Upper lobe of right lung (tissue), 1 donor: ENCODE results near the gene STRIP1. TPM values are rescaled to one million over a fixed set of nuclear protein-coding genes. Genes with fewer than 3 reads are reported as not detected.
"Not testable (repeated sequence)": the region's sequence is repeated elsewhere in the genome, so short reads cannot be mapped to it uniquely, and the experiment has no call there.

ENCODE experiments used
- ATAC-seq: fragments of 200-7000 bp; cut with Tn5 transposase; one replicate; pipeline ENCODE4 v1.9.1; 2020; ENCODE audit warnings: mild to moderate bottlenecking, moderate library complexity
- DNase-seq: peaks from one replicate; pipeline ENCODE4 v3.0.0-alpha.2; 2020
- H3K27ac ChIP-seq: fragments of 200-600 bp; one replicate; pipeline ENCODE4 v1.8.0; 2022
- H3K27me3 ChIP-seq: fragments of 200-600 bp; one replicate; pipeline ENCODE4 v1.8.0; 2022; ENCODE audit warnings: mild to moderate bottlenecking
- H3K36me3 ChIP-seq: fragments of 200-600 bp; one replicate; pipeline ENCODE4 v1.8.0; 2022
- H3K4me1 ChIP-seq: fragments of 200-600 bp; one replicate; pipeline ENCODE4 v1.8.0; 2022
- H3K4me3 ChIP-seq: fragments of 200-600 bp; one replicate; pipeline ENCODE4 v1.8.0; 2022; ENCODE audit warnings: mild to moderate bottlenecking
- H3K9me3 ChIP-seq: fragments of 200-600 bp; one replicate; pipeline ENCODE4 v1.8.0; 2022
- intact Hi-C: fragments of 100-400 bp; cut with DNase I; formaldehyde crosslinking; loops from one replicate; pipeline ENCODE4 v1.11.0; 2022
- total RNA-seq: library from RNA; stranded (reverse); fragmentation: NEBNext Ultra II Directional; extraction: Animal tissue kit (Norgen Biotek cat#: 25700); gene quantifications from one replicate; pipeline ENCODE4 v1.2.1, GENCODE V29; 2021
- TF ChIP-seq, protein P1 (sequence below): fragments of 200-600 bp; IDR thresholded peaks from one replicate; pipeline ENCODE4 v1.8.0; 2022; ENCODE audit warnings: antibody characterized with exemption
- donor health status: DM: no; HTN: yes; CAD: no; lungs with severe emphysema.

Gene STRIP1
- total RNA-seq, 1 donor from 2014 or later, result 35.6 TPM

DNA sequence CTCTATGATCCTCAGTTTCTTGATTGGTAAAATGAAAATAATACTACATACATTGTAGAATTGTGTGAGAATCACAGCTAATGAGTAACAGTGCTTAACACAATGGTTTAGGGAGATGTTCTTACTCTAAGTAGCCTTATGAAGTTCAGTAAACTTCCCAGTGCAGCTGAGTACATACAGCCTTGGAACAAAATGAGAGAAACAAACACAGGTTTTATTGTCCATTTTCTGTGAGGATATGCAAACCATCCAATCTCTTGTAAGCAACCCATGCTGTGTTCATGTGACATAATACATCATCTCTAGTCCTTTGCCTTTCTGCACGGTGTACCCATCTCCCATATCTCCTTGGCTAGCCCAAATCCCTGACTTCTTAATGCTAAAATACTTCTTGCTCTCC, 14.7 kb upstream of the STRIP1 start:
- Histone ChIP-seq H3K9me3 (no peaks in the 10 kb centered on the region), H3K27ac (no peak overlapping the region), H3K27me3 (no peaks in the 10 kb centered on the region), H3K4me3 (no peak overlapping the region), H3K36me3 (peaks cover 100% of the 10 kb centered on the region), H3K4me1 (no peaks in the 10 kb centered on the region)
- TF ChIP-seq, protein P1, sequence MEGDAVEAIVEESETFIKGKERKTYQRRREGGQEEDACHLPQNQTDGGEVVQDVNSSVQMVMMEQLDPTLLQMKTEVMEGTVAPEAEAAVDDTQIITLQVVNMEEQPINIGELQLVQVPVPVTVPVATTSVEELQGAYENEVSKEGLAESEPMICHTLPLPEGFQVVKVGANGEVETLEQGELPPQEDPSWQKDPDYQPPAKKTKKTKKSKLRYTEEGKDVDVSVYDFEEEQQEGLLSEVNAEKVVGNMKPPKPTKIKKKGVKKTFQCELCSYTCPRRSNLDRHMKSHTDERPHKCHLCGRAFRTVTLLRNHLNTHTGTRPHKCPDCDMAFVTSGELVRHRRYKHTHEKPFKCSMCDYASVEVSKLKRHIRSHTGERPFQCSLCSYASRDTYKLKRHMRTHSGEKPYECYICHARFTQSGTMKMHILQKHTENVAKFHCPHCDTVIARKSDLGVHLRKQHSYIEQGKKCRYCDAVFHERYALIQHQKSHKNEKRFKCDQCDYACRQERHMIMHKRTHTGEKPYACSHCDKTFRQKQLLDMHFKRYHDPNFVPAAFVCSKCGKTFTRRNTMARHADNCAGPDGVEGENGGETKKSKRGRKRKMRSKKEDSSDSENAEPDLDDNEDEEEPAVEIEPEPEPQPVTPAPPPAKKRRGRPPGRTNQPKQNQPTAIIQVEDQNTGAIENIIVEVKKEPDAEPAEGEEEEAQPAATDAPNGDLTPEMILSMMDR, result no peak
- intact Hi-C loops, result no loop called here
- DNase-seq, result no peak
- ATAC-seq, result no peak

- DNase-seq, result no peak
- Histone ChIP-seq H3K36me3 (peaks cover 86% of the 10 kb centered on the region), H3K27me3 (no peaks in the 10 kb centered on the region), H3K27ac (no peak overlapping the region), H3K9me3 (no peaks in the 10 kb centered on the region), H3K4me1 (no peaks in the 10 kb centered on the region), H3K4me3 (no peak overlapping the region)
- ATAC-seq, result no peak
- TF ChIP-seq, protein P1, result no peak
- intact Hi-C loops, result no loop called here
Observed at GRCh38 chr1:110021285-110021684, 13.1 kb upstream of the STRIP1 start.

DNA sequence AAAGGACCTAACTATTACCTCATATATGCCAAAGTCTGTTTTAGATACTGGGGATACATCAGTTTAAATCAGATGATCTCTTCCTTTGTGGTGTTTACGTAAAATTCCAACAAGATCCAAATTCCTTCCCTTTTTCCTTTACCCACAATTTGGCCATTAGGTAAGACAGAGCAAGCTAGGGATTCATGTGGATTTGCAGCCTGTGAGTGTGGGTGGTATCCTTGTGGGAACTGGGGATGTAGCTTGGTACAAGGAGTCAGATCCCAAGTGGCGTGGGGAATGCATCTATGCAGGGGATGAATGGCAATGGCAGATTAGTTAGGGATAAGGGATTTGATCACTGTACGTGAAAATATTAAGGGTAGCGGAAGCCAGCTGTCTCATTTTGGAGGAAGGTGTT, 9.8 kb upstream of the STRIP1 start:
- Histone ChIP-seq H3K27ac (no peak overlapping the region), H3K27me3 (no peaks in the 10 kb centered on the region), H3K9me3 (no peaks in the 10 kb centered on the region), H3K4me3 (no peak overlapping the region), H3K4me1 (no peaks in the 10 kb centered on the region), H3K36me3 (peaks cover 52% of the 10 kb centered on the region)
- intact Hi-C loops, result no loop called here
- DNase-seq, result no peak
- TF ChIP-seq, protein P1, result no peak
- ATAC-seq, result no peak

DNA sequence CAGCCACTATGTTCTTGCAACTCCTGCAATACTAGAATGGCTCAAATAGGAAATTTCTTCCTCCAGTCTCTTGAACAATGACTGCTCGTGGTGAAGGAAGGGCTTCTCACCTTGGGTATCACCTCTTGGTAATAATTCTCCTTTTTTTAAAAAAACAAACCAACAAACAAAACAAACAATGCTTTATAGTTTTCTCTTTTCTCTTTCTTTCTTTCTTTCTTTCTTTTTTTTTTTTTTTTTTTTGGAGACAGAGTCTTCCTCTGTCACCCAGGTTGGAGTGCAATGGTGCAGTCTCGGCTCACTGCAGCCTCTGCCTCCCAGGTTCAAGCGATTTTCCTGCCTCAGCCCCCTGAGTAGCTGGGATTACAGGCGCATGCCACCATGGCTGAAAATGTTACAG, 3.7 kb upstream of the STRIP1 start:
- H3K9me3 ChIP-seq, H3K36me3 ChIP-seq, ATAC-seq, DNase-seq, H3K27me3 ChIP-seq, intact Hi-C loops, H3K4me1 ChIP-seq: not testable (repeated sequence)
- peak overlapping the region; percentile 14 for H3K4me3 ChIP-seq
- peak overlapping the region; percentile 65 for H3K27ac ChIP-seq

- ATAC-seq, result no peak
- H3K9me3 ChIP-seq, result no peaks in the 10 kb centered on the region
- H3K27me3 ChIP-seq, result no peaks in the 10 kb centered on the region
- H3K4me1 ChIP-seq, result peaks cover 13% of the 10 kb centered on the region
- intact Hi-C loops, result no loop called here
- no peak overlapping the region for H3K27ac ChIP-seq
- no peaks in the 10 kb centered on the region for H3K36me3 ChIP-seq
- no peak for DNase-seq
- no peak overlapping the region for H3K4me3 ChIP-seq
- TF ChIP-seq, protein P1, result no peak
Observed at GRCh38 chr1:110032327-110032726, 2.1 kb upstream of the STRIP1 start.

- no peak overlapping the region for H3K27ac ChIP-seq
- DNase-seq (no peak), ATAC-seq (no peak)
- peaks cover 3% of the 10 kb centered on the region for H3K36me3 ChIP-seq
- no peaks in the 10 kb centered on the region for H3K9me3 ChIP-seq
- TF ChIP-seq, protein P1, result no peak
- peaks cover 13% of the 10 kb centered on the region for H3K4me1 ChIP-seq
- intact Hi-C loops, result no loop called here
- H3K27me3 ChIP-seq, result no peaks in the 10 kb centered on the region
- no peak overlapping the region for H3K4me3 ChIP-seq
Observed at GRCh38 chr1:110033421-110033820, 1.0 kb upstream of the STRIP1 start.
